SK-N-SH (cell line): Measurements from ENCODE around the gene FBN1. TPM values are rescaled to one million over a fixed set of nuclear protein-coding genes. Genes with fewer than 3 reads are reported as not detected.
A peak's percentile ranks its signal among the peaks of the same experiment; 100 is the strongest.

Experiments used
- CTCF ChIA-PET: fragments of 300-600, 350-600 bp; formaldehyde crosslinking; extraction: SDS; loops from one replicate; lab custom pipeline; 2021; lab: Yijun Ruan, JAX
- POLR2A ChIA-PET: fragments of 350-600 bp; sonication (Branson Sonifier 250); formaldehyde crosslinking; extraction: SDS; loops from one replicate; lab custom pipeline; 2020; ENCODE audit warnings: antibody characterized with exemption, inconsistent platforms; lab: Yijun Ruan, JAX
- DNase-seq: peaks from one replicate; pipeline ENCODE4 v3.0.0; 2012
- H2AFZ ChIP-seq: fragments of 200-600 bp; sonication (generic); 2 replicates; pipeline ENCODE4 v1.8.1; 2016; ENCODE audit warnings: antibody characterized with exemption, mild to moderate bottlenecking, low read depth
- H3F3A ChIP-seq: fragments of 200-600 bp; sonication (generic); replicated peaks from 2 replicates; pipeline ENCODE3; 2016; ENCODE audit warnings: antibody characterized with exemption, mild to moderate bottlenecking; ENCODE audit not compliant: insufficient read depth
- H3K27ac ChIP-seq, 2 experiments: fragments of 200-500 bp in 1 of 2; fragments of 200-600 bp in 1 of 2; sonication (Bioruptor generic) in 1 of 2; sonication (generic), shearing (Covaris generic) in 1 of 2; 2 replicates each; pipeline versions ENCODE4 v1.5.1 to v1.6.1; 2014 to 2016; ENCODE audit warnings: low read depth in 2 of 2, inconsistent platforms in 1 of 2, low read length in 1 of 2, mild to moderate bottlenecking in 1 of 2, mixed read lengths in 1 of 2
- H3K27me3 ChIP-seq: fragments of 200-600 bp; sonication (generic), shearing (Covaris generic); 2 replicates; pipeline ENCODE4 v1.6.1; 2016; ENCODE audit warnings: mixed run types; ENCODE audit not compliant: insufficient read depth
- H3K36me3 ChIP-seq, 2 experiments: fragments of 200-500 bp in 1 of 2; fragments of 200-600 bp in 1 of 2; sonication (Bioruptor generic) in 1 of 2; sonication (generic) in 1 of 2; replicated peaks in 1 of 2; 2 replicates each; pipeline versions ENCODE3 to v1.5.1; 2014 to 2016; ENCODE audit warnings: low read length in 1 of 2, mild to moderate bottlenecking in 1 of 2; ENCODE audit not compliant: insufficient read depth in 2 of 2, control insufficient read depth in 1 of 2
- H3K4me1 ChIP-seq, 2 experiments: fragments of 200-500 bp in 1 of 2; fragments of 200-600 bp in 1 of 2; sonication (Bioruptor generic) in 1 of 2; sonication (generic), shearing (Covaris generic) in 1 of 2; 2 replicates each; pipeline versions ENCODE4 v1.5.1 to v1.6.1; 2014 to 2016; ENCODE audit warnings: low read depth in 1 of 2, low read length in 1 of 2, mixed run types in 1 of 2; ENCODE audit not compliant: insufficient read depth in 2 of 2, control insufficient read depth in 1 of 2
- H3K4me2 ChIP-seq: fragments of 200-600 bp; sonication (generic), shearing (Covaris generic); 2 replicates; pipeline ENCODE4 v1.6.1; 2017; ENCODE audit warnings: mixed run types
- H3K4me3 ChIP-seq, 2 experiments: fragments of 200-500 bp in 1 of 2; fragments of 200-600 bp in 1 of 2; sonication (Bioruptor generic) in 1 of 2; sonication (generic), shearing (Covaris generic) in 1 of 2; 2 replicates each; pipeline versions ENCODE4 v1.5.1 to v1.8.1; 2014 to 2016; ENCODE audit warnings: low read depth in 2 of 2, inconsistent platforms in 1 of 2, low read length in 1 of 2, mild to moderate bottlenecking in 1 of 2, mixed read lengths in 1 of 2, moderate library complexity in 1 of 2
- H3K79me2 ChIP-seq: fragments of 200-600 bp; sonication (generic); 2 replicates; pipeline ENCODE4 v1.8.1; 2017; ENCODE audit warnings: mild to moderate bottlenecking; ENCODE audit not compliant: insufficient read depth
- H3K9ac ChIP-seq: fragments of 200-600 bp; sonication (generic); 2 replicates; pipeline ENCODE4 v1.6.1; 2017; ENCODE audit warnings: mixed run types
- H3K9me2 ChIP-seq: fragments of 200-600 bp; sonication (generic); 2 replicates; pipeline ENCODE4 v1.6.1; 2017; ENCODE audit warnings: mixed run types
- H3K9me3 ChIP-seq: fragments of 200-600 bp; sonication (generic); 2 replicates; pipeline ENCODE4 v1.6.1; 2017; ENCODE audit warnings: mixed run types, mild to moderate bottlenecking, moderate library complexity
- H4K20me1 ChIP-seq: fragments of 200-600 bp; sonication (generic); 2 replicates; pipeline ENCODE4 v1.6.1; 2017; ENCODE audit warnings: mild to moderate bottlenecking, mixed run types; ENCODE audit not compliant: insufficient read depth
- CHD2 ChIP-seq: fragments of 150-350 bp; IDR thresholded peaks from 2 replicates; pipeline ENCODE4 v1.6.1; 2018; ENCODE audit warnings: low read length; ENCODE audit not compliant: partially characterized antibody
- EP300 ChIP-seq, 2 experiments: IDR thresholded peaks; 2 replicates each; pipeline versions ENCODE4 v1.4.0 to v1.6.1; 2012; ENCODE audit warnings: borderline replicate concordance in 1 of 2, low read depth in 1 of 2, low read length in 1 of 2
- FOSL2 ChIP-seq: IDR thresholded peaks from 2 replicates; pipeline ENCODE4 v1.4.0; 2012; ENCODE audit warnings: low read depth, mild to moderate bottlenecking, moderate library complexity, borderline replicate concordance
- FOXJ3 ChIP-seq: sonication (generic); formaldehyde crosslinking; IDR thresholded peaks from 2 replicates; pipeline ENCODE4 v1.5.1; 2020; ENCODE audit warnings: mild to moderate bottlenecking, missing genetic modification reagents
- GABPA ChIP-seq: IDR thresholded peaks from 2 replicates; pipeline ENCODE4 v1.4.0; 2012; ENCODE audit warnings: low read depth, mild to moderate bottlenecking
- GATA2 ChIP-seq: sonication (generic); formaldehyde crosslinking; IDR thresholded peaks from 2 replicates; pipeline ENCODE4 v1.5.0; 2020; ENCODE audit warnings: mild to moderate bottlenecking, missing genetic modification reagents
- NFIC ChIP-seq: IDR thresholded peaks from 2 replicates; pipeline ENCODE4 v1.4.0; 2012; ENCODE audit warnings: borderline replicate concordance
- RAD21 ChIP-seq: IDR thresholded peaks from 2 replicates; pipeline ENCODE4 v1.6.1; 2012; ENCODE audit warnings: mild to moderate bottlenecking, low read length
- RFX5 ChIP-seq: IDR thresholded peaks from 2 replicates; pipeline ENCODE4 v1.6.1; 2012; ENCODE audit warnings: mild to moderate bottlenecking, improper control_type of control experiment, low read length
- RXRA ChIP-seq: IDR thresholded peaks from 2 replicates; pipeline ENCODE4 v1.4.0; 2012; ENCODE audit warnings: low read depth, mild to moderate bottlenecking, borderline replicate concordance
- SMC3 ChIP-seq: IDR thresholded peaks from 2 replicates; pipeline ENCODE4 v1.6.1; 2012; ENCODE audit warnings: low read depth, low read length, improper control_type of control experiment
- TEAD4 ChIP-seq: IDR thresholded peaks from 2 replicates; pipeline ENCODE4 v1.4.0; 2012; ENCODE audit warnings: mild to moderate bottlenecking, borderline replicate concordance; ENCODE audit not compliant: insufficient read depth
- USF1 ChIP-seq: IDR thresholded peaks from 2 replicates; pipeline ENCODE4 v1.4.0; 2012; ENCODE audit warnings: low read depth, borderline replicate concordance
- YY1 ChIP-seq: IDR thresholded peaks from 2 replicates; pipeline ENCODE4 v1.4.0; 2012; ENCODE audit warnings: low read depth, mild to moderate bottlenecking
- WGBS: methylation state at CpG from one replicate; pipeline ENCODE4 v1.1.6; 2017; ENCODE audit warnings: low lambda C conversion rate; 5-methylcytosine and 5-hydroxymethylcytosine counted together
- polyA plus RNA-seq, 3 experiments: library from polyadenylated mRNA; depleted of rRNA; stranded (reverse); fragments of >200 nt; gene quantifications; 2 replicates each; pipeline ENCODE4 v1.2.3, GENCODE V29; 2012
- TF ChIP-seq, protein P1 (sequence below): fragments of 200-600 bp; sonication (generic); IDR thresholded peaks from 2 replicates; pipeline ENCODE4 v1.6.1; 2017; ENCODE audit warnings: antibody characterized with exemption, mild to moderate bottlenecking, moderate library complexity

The FBN1 gene
- polyA plus RNA-seq, 1 of the 3 experiments (the other 2 are of a cell fraction), result 248 TPM

- no peak for TF ChIP-seq GABPA
- TF ChIP-seq RFX5, result no peak
- peak; percentile 88 for TF ChIP-seq RXRA
- no peak for TF ChIP-seq RAD21
- peak; percentile 83; the same call in 1 of the 2 replicates for TF ChIP-seq TEAD4
- no peak for TF ChIP-seq YY1
- no peak for TF ChIP-seq CHD2
- TF ChIP-seq, protein P1, sequence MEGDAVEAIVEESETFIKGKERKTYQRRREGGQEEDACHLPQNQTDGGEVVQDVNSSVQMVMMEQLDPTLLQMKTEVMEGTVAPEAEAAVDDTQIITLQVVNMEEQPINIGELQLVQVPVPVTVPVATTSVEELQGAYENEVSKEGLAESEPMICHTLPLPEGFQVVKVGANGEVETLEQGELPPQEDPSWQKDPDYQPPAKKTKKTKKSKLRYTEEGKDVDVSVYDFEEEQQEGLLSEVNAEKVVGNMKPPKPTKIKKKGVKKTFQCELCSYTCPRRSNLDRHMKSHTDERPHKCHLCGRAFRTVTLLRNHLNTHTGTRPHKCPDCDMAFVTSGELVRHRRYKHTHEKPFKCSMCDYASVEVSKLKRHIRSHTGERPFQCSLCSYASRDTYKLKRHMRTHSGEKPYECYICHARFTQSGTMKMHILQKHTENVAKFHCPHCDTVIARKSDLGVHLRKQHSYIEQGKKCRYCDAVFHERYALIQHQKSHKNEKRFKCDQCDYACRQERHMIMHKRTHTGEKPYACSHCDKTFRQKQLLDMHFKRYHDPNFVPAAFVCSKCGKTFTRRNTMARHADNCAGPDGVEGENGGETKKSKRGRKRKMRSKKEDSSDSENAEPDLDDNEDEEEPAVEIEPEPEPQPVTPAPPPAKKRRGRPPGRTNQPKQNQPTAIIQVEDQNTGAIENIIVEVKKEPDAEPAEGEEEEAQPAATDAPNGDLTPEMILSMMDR, result no peak
- no peak for TF ChIP-seq FOXJ3 (CRISPR knock-in tag)
These were observed 53.2 kb downstream of the FBN1 start (continued) for GRCh38 chr15:48592221-48592731.

DNA sequence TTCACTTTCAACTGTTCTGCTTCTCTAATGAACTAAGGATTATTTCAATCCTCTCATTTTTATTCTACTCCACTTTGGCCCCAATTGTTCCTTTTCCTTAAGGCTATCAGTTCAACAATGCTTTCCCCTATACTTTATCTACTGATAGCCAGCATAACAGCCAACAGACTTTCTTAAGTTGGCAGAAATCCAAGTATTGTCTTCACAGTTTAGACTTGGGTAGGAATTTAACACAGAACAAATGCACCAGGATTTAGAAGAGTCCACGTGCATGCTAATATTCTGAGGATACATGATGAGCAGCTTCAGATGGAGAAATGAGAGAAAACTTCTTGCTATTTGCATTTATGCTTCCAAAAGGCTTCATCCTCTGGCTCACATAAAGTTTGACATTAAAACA lies 54.8 kb downstream of the FBN1 start:
- TF ChIP-seq NFIC (peak; percentile 51; the same call in 1 of the 2 replicates), GATA2 (CRISPR knock-in tag) (0 out of 2 replicates have a peak, but pooled peaks have one; percentile 25), FOSL2 (no peak), EP300 (IDR thresholded peaks at IDR 0.05; ENCODE audit: borderline replicate concordance in 1 of 2, low read depth in 1 of 2, low read length in 1 of 2) (no peak), RXRA (no peak)
- no peaks in the 10 kb centered on the region for H3K27me3 ChIP-seq
- H3K9ac ChIP-seq, result no peak overlapping the region
- no peak overlapping the region for H3K4me2 ChIP-seq
- no peaks in the 10 kb centered on the region for H3K9me2 ChIP-seq
- H3K36me3 ChIP-seq, result peaks cover 58 to 82% of the 10 kb centered on the region in 2 experiments
- 59% methylated on average over 1 of the region's 1 CpG for WGBS
- DNase-seq, result no peak
- peak overlapping the region; percentile 47 to 96; a peak in 3 of 4 replicates for H3K27ac ChIP-seq
- ChIA-PET POLR2A (no interaction called here), CTCF (interaction anchor here (1.3 kb wide), 1 partner anchor 67 kb away, joined by 3 read pairs; no protein-coding TSS in a partner anchor)
- peaks cover 9% of the 10 kb centered on the region for H4K20me1 ChIP-seq
- no peak overlapping the region for H3K4me3 ChIP-seq
- peaks cover 57% of the 10 kb centered on the region for H3F3A ChIP-seq
- H2AFZ ChIP-seq, result no peak overlapping the region
- H3K79me2 ChIP-seq, result peaks cover 96% of the 10 kb centered on the region
- peaks cover 7 to 27% of the 10 kb centered on the region in 2 experiments for H3K4me1 ChIP-seq
- H3K9me3 ChIP-seq, result no peaks in the 10 kb centered on the region

DNA sequence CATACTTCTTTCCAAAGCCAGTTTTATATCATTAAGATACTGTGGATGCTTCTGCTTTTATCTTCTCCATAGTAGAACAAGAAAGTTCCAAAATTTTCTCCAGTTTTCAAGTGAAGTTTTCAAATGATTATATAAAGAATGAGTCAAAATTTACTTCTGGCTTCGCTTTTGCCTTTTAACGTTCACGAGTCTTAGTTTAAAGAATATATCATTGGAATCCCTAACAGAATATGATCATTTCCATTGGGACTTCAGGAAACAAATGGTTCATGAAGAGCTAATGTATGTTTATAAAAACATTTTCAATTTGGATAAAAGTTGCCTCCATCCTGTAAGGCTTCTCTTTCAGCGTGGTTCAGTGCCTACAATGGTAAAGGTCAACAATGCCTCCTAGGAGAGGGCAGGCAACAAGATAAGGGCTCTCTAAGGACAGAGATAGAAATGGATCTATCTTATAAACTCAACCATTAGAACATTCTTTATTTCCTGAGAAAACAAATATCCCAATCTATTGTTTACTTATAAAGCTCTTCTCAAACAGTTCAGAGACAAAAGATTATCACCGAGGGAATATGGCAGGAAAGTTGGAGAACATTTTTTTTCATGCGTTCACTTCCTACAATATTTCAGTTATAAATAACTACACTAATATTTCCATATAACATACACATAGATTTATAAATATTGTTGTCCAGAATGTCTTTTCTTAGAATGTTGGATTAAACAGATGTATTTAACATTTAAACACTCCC lies 60.5 kb downstream of the FBN1 start:
- DNase-seq, result no peak
- H3K27me3 ChIP-seq, result no peaks in the 10 kb centered on the region
- peaks cover 0 to 22% of the 10 kb centered on the region in 2 experiments; a peak in 3 of 4 replicates for H3K4me1 ChIP-seq
- TF ChIP-seq YY1 (no peak), SMC3 (no peak), USF1 (no peak)
- peaks cover 51% of the 10 kb centered on the region for H4K20me1 ChIP-seq
- POLR2A ChIA-PET, result no interaction called here
- no peak overlapping the region for H3K4me3 ChIP-seq
- no peak overlapping the region for H3K4me2 ChIP-seq
- no peaks in the 10 kb centered on the region for H3K9me2 ChIP-seq
- H3K9me3 ChIP-seq, result no peaks in the 10 kb centered on the region
- H2AFZ ChIP-seq, result no peak overlapping the region
- H3K36me3 ChIP-seq, result peaks cover 51 to 79% of the 10 kb centered on the region in 2 experiments
- 94% methylated on average over 6 of the region's 6 CpGs for WGBS
- H3K27ac ChIP-seq, result no peak overlapping the region
- peaks cover 28% of the 10 kb centered on the region for H3F3A ChIP-seq
- H3K9ac ChIP-seq, result no peak overlapping the region
- CTCF ChIA-PET, result no interaction called here
- H3K79me2 ChIP-seq, result peaks cover 99% of the 10 kb centered on the region
